Spleen (tissue), 11 donors: ENCODE measurements around the gene TBC1D22A. TPM values are rescaled to one million over a fixed set of nuclear protein-coding genes. Genes with fewer than 3 reads are reported as not detected.

Experiments used
- DNase-seq: peaks from one replicate; pipeline ENCODE4 v3.0.0-alpha.2; 2020
- H3K27ac ChIP-seq, 8 donors: fragments of 200-600 bp; sonication (generic) in 7 of 8; 1 replicate in 4 of 8; 2 replicates in 4 of 8; pipeline versions ENCODE4 v1.5.0 to v1.8.0; 2016 to 2021; ENCODE audit warnings: inconsistent platforms in 4 of 8, mild to moderate bottlenecking in 4 of 8, moderate library complexity in 1 of 8
- H3K27me3 ChIP-seq, 7 donors: fragments of 200-600 bp; sonication (generic) in 6 of 7; replicated peaks in 1 of 7; 1 replicate in 4 of 7; 2 replicates in 3 of 7; pipeline versions ENCODE4 v1.5.0 to v1.8.0; 2016 to 2021; ENCODE audit warnings: inconsistent platforms in 3 of 7, mild to moderate bottlenecking in 1 of 7
- H3K36me3 ChIP-seq, 6 donors: fragments of 200-600 bp; sonication (generic) in 5 of 6; 1 replicate in 4 of 6; 2 replicates in 2 of 6; pipeline versions ENCODE4 v1.5.0 to v1.8.0; 2016 to 2021; ENCODE audit warnings: inconsistent platforms in 2 of 6
- H3K4me1 ChIP-seq, 6 donors: fragments of 200-600 bp; sonication (generic) in 5 of 6; 1 replicate in 3 of 6; 2 replicates in 3 of 6; pipeline versions ENCODE4 v1.5.0 to v1.8.0; 2016 to 2021; ENCODE audit warnings: inconsistent platforms in 3 of 6
- H3K4me3 ChIP-seq, 8 donors: fragments of 200-600 bp; sonication (generic) in 7 of 8; 1 replicate in 4 of 8; 2 replicates in 4 of 8; pipeline versions ENCODE4 v1.5.0 to v1.8.0; 2016 to 2021; ENCODE audit warnings: inconsistent platforms in 4 of 8, mild to moderate bottlenecking in 4 of 8, moderate library complexity in 2 of 8
- H3K9me3 ChIP-seq, 8 donors: fragments of 200-600 bp; sonication (generic) in 7 of 8; 1 replicate in 4 of 8; 2 replicates in 4 of 8; pipeline versions ENCODE4 v1.5.0 to v1.8.0; 2016 to 2021; ENCODE audit warnings: inconsistent platforms in 4 of 8
- POLR2A ChIP-seq, 3 donors: fragments of 450-650 bp; IDR thresholded peaks; one replicate each; pipeline ENCODE4 v1.5.1; 2017; ENCODE audit warnings: antibody characterized with exemption in 3 of 3, mild to moderate bottlenecking in 1 of 3
- POLR2AphosphoS5 ChIP-seq, 3 donors: sonication (generic); formaldehyde crosslinking; IDR thresholded peaks; one replicate each; pipeline ENCODE4 v1.5.1; 2017; ENCODE audit warnings: antibody characterized with exemption in 3 of 3
- WGBS, 5 donors: extraction: QIAGEN DNeasy Blood & Tissue Kit in 3 of 5; methylation state at CpG; one replicate each; pipeline versions ENCODE4 v1.1.5 to v1.1.7; 2013 to 2018; 5-methylcytosine and 5-hydroxymethylcytosine counted together
- intact Hi-C: fragments of 100-400 bp; cut with DNase I; formaldehyde crosslinking; loops from one replicate; pipeline ENCODE4 v1.15.0; 2023; ENCODE audit warnings: low total_unique reads
- polyA plus RNA-seq, 3 donors: library from polyadenylated mRNA; stranded (reverse); fragments of 200-250 nt; gene quantifications; one replicate each; pipeline ENCODE4 v1.2.1, GENCODE V29; 2013
- total RNA-seq, 7 donors: library from RNA; depleted of rRNA in 3 of 7; stranded (reverse); fragments of >200 nt in 3 of 7; fragmentation: NEBNext Ultra II Directional in 4 of 7; extraction: Animal tissue kit (Norgen Biotek cat#: 25700) in 4 of 7; gene quantifications; one replicate each; pipeline versions ENCODE4 v1.1.0 to v1.2.1, GENCODE V29; 2016 to 2021
- TF ChIP-seq, protein P1 (sequence below), 11 experiments: fragments of 200-600 bp in 7 of 11; fragments of 450-650 bp in 4 of 11; sonication (generic) in 4 of 11; IDR thresholded peaks in 8 of 11; conservative IDR thresholded peaks in 3 of 11; 1 replicate in 7 of 11; 2 replicates in 4 of 11; pipeline versions ENCODE4 v1.4.0 to v1.8.0; 2016 to 2021; ENCODE audit warnings: antibody characterized with exemption in 11 of 11, inconsistent platforms in 4 of 11, mild to moderate bottlenecking in 1 of 11
- donor health status: healthy with polysubstance abuse.
- donor health status: DM: no; HTN: no; CAD: no; lungs with moderate emphysema.
- donor health status: DM: no; HTN: no; CAD: no.
- donor health status: Bipolar disorder and iron deficiency.
- donor health status: healthy.
- donor health status: DM: no; HTN: no; CAD: no.
- donor health status: DM: yes; HTN: yes; CAD: no.

Gene TBC1D22A
- total and polyA plus RNA-seq, 10 donors = 17.2 to 66.9 (median 49.6) TPM

- 87 to 94% (median 90%) methylated on average over 14 of the region's 14 CpGs for WGBS, 5 donors
- intact Hi-C loops = no loop called here
- no peak overlapping the region for H3K4me3 ChIP-seq
Measured at GRCh38 chr22:46991666-46992065, 229.2 kb downstream of the TBC1D22A start.

GRCh38 chr22:46992121-46992731, 229.8 kb downstream of the TBC1D22A start:
- Histone ChIP-seq H3K27me3 (no peaks in the 10 kb centered on the region), H3K4me3 (no peak overlapping the region), H3K9me3 (no peaks in the 10 kb centered on the region), H3K36me3 (peaks cover 0 to 90% (median 35%) of the 10 kb centered on the region in 6 donors), H3K27ac (no peak overlapping the region), H3K4me1 (peaks cover 0 to 16% (median 5%) of the 10 kb centered on the region in 6 donors)
- TF ChIP-seq POLR2A (IDR thresholded peaks at IDR 0.05) (no peak), POLR2AphosphoS5 (IDR thresholded peaks at IDR 0.05) (peak in 1 of 3 donors; percentile 26)
- TF ChIP-seq, protein P1, sequence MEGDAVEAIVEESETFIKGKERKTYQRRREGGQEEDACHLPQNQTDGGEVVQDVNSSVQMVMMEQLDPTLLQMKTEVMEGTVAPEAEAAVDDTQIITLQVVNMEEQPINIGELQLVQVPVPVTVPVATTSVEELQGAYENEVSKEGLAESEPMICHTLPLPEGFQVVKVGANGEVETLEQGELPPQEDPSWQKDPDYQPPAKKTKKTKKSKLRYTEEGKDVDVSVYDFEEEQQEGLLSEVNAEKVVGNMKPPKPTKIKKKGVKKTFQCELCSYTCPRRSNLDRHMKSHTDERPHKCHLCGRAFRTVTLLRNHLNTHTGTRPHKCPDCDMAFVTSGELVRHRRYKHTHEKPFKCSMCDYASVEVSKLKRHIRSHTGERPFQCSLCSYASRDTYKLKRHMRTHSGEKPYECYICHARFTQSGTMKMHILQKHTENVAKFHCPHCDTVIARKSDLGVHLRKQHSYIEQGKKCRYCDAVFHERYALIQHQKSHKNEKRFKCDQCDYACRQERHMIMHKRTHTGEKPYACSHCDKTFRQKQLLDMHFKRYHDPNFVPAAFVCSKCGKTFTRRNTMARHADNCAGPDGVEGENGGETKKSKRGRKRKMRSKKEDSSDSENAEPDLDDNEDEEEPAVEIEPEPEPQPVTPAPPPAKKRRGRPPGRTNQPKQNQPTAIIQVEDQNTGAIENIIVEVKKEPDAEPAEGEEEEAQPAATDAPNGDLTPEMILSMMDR (IDR thresholded peaks at IDR 0.05 in 8 of 11, conservative IDR thresholded peaks at IDR 0.05 in 3 of 11) = no peak
- WGBS, 5 donors = 86 to 91% (median 89%) methylated on average over 23 to 25 of the region's 25 CpGs
- intact Hi-C loops = no loop called here
- DNase-seq = no peak

More at GRCh38 chr22:46991666-46992065, 229.2 kb downstream of the TBC1D22A start:
- TF ChIP-seq, protein P1 (IDR thresholded peaks at IDR 0.05 in 8 of 11, conservative IDR thresholded peaks at IDR 0.05 in 3 of 11) = no peak
- TF ChIP-seq POLR2A (IDR thresholded peaks at IDR 0.05) (no peak), POLR2AphosphoS5 (IDR thresholded peaks at IDR 0.05) (no peak)
- H3K9me3 ChIP-seq = no peaks in the 10 kb centered on the region
- no peaks in the 10 kb centered on the region for H3K27me3 ChIP-seq
- no peak overlapping the region for H3K27ac ChIP-seq
- peaks cover 0 to 16% (median 5%) of the 10 kb centered on the region in 6 donors for H3K4me1 ChIP-seq
- no peak for DNase-seq
- peaks cover 0 to 91% (median 35%) of the 10 kb centered on the region in 6 donors for H3K36me3 ChIP-seq

- peaks cover 0 to 96% (median 45%) of the 10 kb centered on the region in 6 donors for H3K36me3 ChIP-seq
Measured at GRCh38 chr22:46993633-46994032, 231.2 kb downstream of the TBC1D22A start.

GRCh38 chr22:46994265-46994664, 231.8 kb downstream of the TBC1D22A start:
- Histone ChIP-seq H3K36me3 (peaks cover 0 to 97% (median 47%) of the 10 kb centered on the region in 6 donors), H3K27me3 (no peaks in the 10 kb centered on the region), H3K27ac (no peak overlapping the region), H3K9me3 (no peaks in the 10 kb centered on the region), H3K4me3 (no peak overlapping the region), H3K4me1 (peaks cover 0 to 16% (median 5%) of the 10 kb centered on the region in 6 donors)
- TF ChIP-seq POLR2A (IDR thresholded peaks at IDR 0.05) (no peak), POLR2AphosphoS5 (IDR thresholded peaks at IDR 0.05) (no peak)
- TF ChIP-seq, protein P1 (IDR thresholded peaks at IDR 0.05 in 8 of 11, conservative IDR thresholded peaks at IDR 0.05 in 3 of 11) = no peak
- 88 to 97% (median 95%) methylated on average over 10 to 11 of the region's 11 CpGs for WGBS, 5 donors
- no peak for DNase-seq
- intact Hi-C loops = no loop called here

More at GRCh38 chr22:46993633-46994032, 231.2 kb downstream of the TBC1D22A start:
- no peak for DNase-seq
- intact Hi-C loops = no loop called here
- Histone ChIP-seq H3K27ac (no peak overlapping the region), H3K4me1 (peaks cover 0 to 16% (median 5%) of the 10 kb centered on the region in 6 donors), H3K27me3 (no peaks in the 10 kb centered on the region), H3K9me3 (no peaks in the 10 kb centered on the region), H3K4me3 (no peak overlapping the region)
- 67 to 84% (median 73%) methylated on average over 12 to 14 of the region's 14 CpGs for WGBS, 5 donors
- TF ChIP-seq, protein P1 (IDR thresholded peaks at IDR 0.05 in 8 of 11, conservative IDR thresholded peaks at IDR 0.05 in 3 of 11) = no peak
